Loucy (cell line): ENCODE results near the gene TRNP1.

ENCODE experiments used
- H2AFZ ChIP-seq: fragments of 200-600 bp; sonication (generic); 2 replicates; pipeline ENCODE4 v1.6.0; 2016; ENCODE audit warnings: antibody characterized with exemption, mild to moderate bottlenecking, low read length, moderate library complexity
- H3F3A ChIP-seq: fragments of 200-600 bp; 2 replicates; pipeline ENCODE4 v1.6.0; 2016; ENCODE audit warnings: antibody characterized with exemption, low read depth, mild to moderate bottlenecking
- H3K27me3 ChIP-seq: fragments of 200-600 bp; sonication (generic); 2 replicates; pipeline ENCODE4 v1.6.1; 2014; ENCODE audit warnings: low read length, mild to moderate bottlenecking; ENCODE audit not compliant: insufficient read depth, poor library complexity, severe bottlenecking
- H3K36me3 ChIP-seq: fragments of 200-600 bp; sonication (generic); 2 replicates; pipeline ENCODE4 v1.6.1; 2016; ENCODE audit warnings: low read length; ENCODE audit not compliant: insufficient read depth
- H3K4me1 ChIP-seq: fragments of 200-600 bp; sonication (generic); 2 replicates; pipeline ENCODE4 v1.5.1; 2014; ENCODE audit warnings: low read length, mild to moderate bottlenecking; ENCODE audit not compliant: insufficient read depth, poor library complexity, severe bottlenecking
- H3K4me2 ChIP-seq: fragments of 200-600 bp; sonication (generic); 2 replicates; pipeline ENCODE4 v1.6.0; 2014; ENCODE audit warnings: antibody characterized with exemption, low read length, low read depth, mild to moderate bottlenecking; ENCODE audit not compliant: poor library complexity, severe bottlenecking
- H3K4me3 ChIP-seq: fragments of 200-600 bp; sonication (generic); 2 replicates; pipeline ENCODE4 v1.5.1; 2014; ENCODE audit warnings: low read length, mild to moderate bottlenecking, mixed read lengths; ENCODE audit not compliant: poor library complexity, severe bottlenecking
- H3K79me2 ChIP-seq: fragments of 200-600 bp; sonication (generic); 2 replicates; pipeline ENCODE4 v1.6.1; 2014; ENCODE audit warnings: low read length; ENCODE audit not compliant: insufficient read depth
- H3K9ac ChIP-seq: fragments of 200-600 bp; sonication (generic); 2 replicates; pipeline ENCODE4 v1.6.0; 2014; ENCODE audit warnings: mild to moderate bottlenecking, low read depth, low read length, moderate library complexity; ENCODE audit not compliant: poor library complexity, severe bottlenecking
- H3K9me2 ChIP-seq: fragments of 200-600 bp; sonication (generic); replicated peaks from 2 replicates; pipeline ENCODE4 v1.6.1; 2016; ENCODE audit warnings: low read depth, low read length, mixed read lengths
- H3K9me3 ChIP-seq: fragments of 200-600 bp; sonication (generic); 2 replicates; pipeline ENCODE4 v1.6.1; 2014; ENCODE audit warnings: mild to moderate bottlenecking, antibody characterized with exemption, low read length, low read depth; ENCODE audit not compliant: insufficient read depth
- H4K20me1 ChIP-seq: fragments of 200-600 bp; sonication (generic); 2 replicates; pipeline ENCODE4 v1.6.0; 2014; ENCODE audit warnings: antibody characterized with exemption, low read length, mild to moderate bottlenecking; ENCODE audit not compliant: insufficient read depth, poor library complexity, severe bottlenecking
- EZH2phosphoT487 ChIP-seq: fragments of 200-600 bp; IDR thresholded peaks from 2 replicates; pipeline ENCODE4 v1.6.1; 2018; ENCODE audit warnings: antibody characterized with exemption, mild to moderate bottlenecking, moderate library complexity, borderline replicate concordance
- TF ChIP-seq, protein P1 (sequence below): fragments of 200-600 bp; sonication (generic); conservative IDR thresholded peaks from 2 replicates; pipeline ENCODE4 v1.5.1; 2014; ENCODE audit warnings: mild to moderate bottlenecking, antibody characterized with exemption, low read length

TRNP1 gene

DNA sequence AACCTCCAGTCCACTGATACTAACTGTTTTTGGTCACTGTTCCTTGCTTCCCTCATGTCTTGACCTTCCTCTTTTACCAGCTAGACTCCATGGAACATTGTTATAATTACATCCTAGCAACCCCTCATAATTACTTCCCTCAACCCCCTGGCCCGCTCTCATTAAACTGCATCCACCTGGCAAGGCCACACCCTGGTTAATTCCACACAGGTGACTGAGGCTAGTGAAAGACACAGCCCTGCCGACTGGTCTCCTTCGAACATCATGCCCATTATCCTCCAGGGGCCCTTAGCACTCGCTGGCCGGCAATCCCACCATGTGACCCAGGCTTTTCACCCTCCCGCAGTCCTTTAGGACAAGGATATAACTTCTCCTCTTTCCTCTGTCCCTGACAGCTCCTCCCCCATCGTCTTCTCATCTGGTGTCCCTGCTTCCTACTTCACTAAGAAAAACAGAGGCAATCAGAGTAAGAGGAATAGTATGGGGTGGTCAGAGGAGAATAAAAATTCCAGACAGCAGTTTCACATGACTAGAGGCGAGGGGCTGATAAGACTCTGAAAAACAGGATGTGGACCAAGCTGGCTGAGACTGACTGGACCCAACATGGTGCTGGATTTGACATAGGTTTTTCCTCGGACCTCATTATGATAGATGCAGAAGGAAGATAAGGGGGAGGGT lies 28.0 kb downstream of the TRNP1 start:
- H3K4me3 ChIP-seq = no peak overlapping the region
- no peaks in the 10 kb centered on the region for H3K27me3 ChIP-seq
- no peaks in the 10 kb centered on the region for H3K9me2 ChIP-seq
- no peak overlapping the region for H3K9ac ChIP-seq
- H4K20me1 ChIP-seq = no peaks in the 10 kb centered on the region
- H3K4me2 ChIP-seq = no peak overlapping the region
- H3K36me3 ChIP-seq = no peaks in the 10 kb centered on the region
- TF ChIP-seq, protein P1, sequence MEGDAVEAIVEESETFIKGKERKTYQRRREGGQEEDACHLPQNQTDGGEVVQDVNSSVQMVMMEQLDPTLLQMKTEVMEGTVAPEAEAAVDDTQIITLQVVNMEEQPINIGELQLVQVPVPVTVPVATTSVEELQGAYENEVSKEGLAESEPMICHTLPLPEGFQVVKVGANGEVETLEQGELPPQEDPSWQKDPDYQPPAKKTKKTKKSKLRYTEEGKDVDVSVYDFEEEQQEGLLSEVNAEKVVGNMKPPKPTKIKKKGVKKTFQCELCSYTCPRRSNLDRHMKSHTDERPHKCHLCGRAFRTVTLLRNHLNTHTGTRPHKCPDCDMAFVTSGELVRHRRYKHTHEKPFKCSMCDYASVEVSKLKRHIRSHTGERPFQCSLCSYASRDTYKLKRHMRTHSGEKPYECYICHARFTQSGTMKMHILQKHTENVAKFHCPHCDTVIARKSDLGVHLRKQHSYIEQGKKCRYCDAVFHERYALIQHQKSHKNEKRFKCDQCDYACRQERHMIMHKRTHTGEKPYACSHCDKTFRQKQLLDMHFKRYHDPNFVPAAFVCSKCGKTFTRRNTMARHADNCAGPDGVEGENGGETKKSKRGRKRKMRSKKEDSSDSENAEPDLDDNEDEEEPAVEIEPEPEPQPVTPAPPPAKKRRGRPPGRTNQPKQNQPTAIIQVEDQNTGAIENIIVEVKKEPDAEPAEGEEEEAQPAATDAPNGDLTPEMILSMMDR = no peak
- no peak for TF ChIP-seq EZH2phosphoT487
- H3K79me2 ChIP-seq = no peaks in the 10 kb centered on the region
- no peaks in the 10 kb centered on the region for H3K9me3 ChIP-seq
- no peak overlapping the region for H2AFZ ChIP-seq
- no peaks in the 10 kb centered on the region for H3F3A ChIP-seq
- H3K4me1 ChIP-seq = no peaks in the 10 kb centered on the region

DNA sequence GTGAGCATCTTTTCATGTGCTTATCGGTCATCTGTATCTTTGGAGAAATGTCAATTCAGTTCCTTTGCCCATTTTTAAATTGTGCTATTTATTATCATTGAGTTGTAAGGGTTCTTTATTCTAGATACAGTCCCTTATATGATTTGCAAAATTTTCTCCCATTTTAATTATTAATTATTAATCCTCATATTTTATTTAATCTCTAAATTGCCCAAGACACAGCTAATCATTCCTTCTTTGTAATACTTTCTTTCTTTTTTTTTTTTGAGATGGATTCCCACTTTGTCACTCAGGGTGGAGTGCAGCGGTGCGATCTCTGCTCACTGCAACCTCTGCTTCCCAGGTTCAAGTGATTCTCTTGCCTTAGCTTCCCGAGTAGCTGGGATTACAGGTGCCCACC lies 32.2 kb downstream of the TRNP1 start:
- no peaks in the 10 kb centered on the region for H3K27me3 ChIP-seq

DNA sequence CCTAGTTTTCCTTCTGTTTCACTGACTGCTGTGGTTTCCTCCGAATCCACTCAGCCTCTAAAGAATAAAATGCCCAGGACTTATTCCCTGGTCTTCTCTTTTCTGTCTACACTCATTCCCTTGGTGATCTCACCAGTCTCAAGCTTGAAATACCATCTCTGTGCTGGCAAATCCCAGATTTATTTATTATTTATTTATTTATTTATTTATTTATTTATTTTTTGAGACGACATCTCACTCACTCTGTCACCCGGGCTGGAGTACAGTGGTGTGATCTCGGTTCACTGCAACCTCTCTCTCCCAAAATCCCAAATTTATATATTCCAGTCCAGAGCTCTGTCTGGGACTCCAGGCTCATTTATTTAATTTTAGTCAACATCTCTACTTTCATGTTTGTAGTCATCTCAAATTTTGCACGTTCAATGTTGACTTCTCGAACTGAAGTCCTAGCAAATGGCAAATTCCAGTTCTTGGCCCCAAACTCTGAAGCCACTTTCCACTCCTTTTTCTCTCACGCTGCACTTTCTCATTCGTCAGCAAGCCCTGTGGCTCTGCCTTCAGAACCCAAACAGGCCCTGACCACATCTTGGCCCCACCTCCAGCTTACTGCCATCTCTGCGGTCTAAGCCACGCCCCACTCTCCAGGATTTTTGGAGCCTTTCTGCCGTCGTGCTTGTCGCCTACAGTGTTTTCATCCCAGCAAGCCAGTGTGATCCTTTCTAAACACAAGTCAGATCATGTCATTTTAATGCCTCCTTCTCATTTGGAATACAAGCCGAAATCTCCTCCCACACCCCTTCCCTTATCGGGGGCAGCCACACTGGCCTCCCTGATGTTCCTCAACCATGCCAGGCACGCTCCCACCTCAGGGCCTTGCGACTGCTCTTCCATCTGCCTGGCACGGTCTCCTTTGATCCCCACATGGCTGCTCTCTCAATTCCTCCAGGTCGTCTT lies 33.4 kb downstream of the TRNP1 start:
- H3F3A ChIP-seq = no peaks in the 10 kb centered on the region
- no peaks in the 10 kb centered on the region for H3K9me3 ChIP-seq
- no peaks in the 10 kb centered on the region for H3K4me1 ChIP-seq
- TF ChIP-seq EZH2phosphoT487 = no peak
- TF ChIP-seq, protein P1 = no peak
- no peaks in the 10 kb centered on the region for H3K27me3 ChIP-seq
- H3K4me2 ChIP-seq = no peak overlapping the region
- H3K4me3 ChIP-seq = no peak overlapping the region
- no peaks in the 10 kb centered on the region for H3K36me3 ChIP-seq
- H3K9me2 ChIP-seq = no peaks in the 10 kb centered on the region
- no peaks in the 10 kb centered on the region for H4K20me1 ChIP-seq
- H2AFZ ChIP-seq = no peak overlapping the region
- H3K79me2 ChIP-seq = no peaks in the 10 kb centered on the region
- H3K9ac ChIP-seq = no peak overlapping the region

More for the DNA sequence above, 32.2 kb downstream of the TRNP1 start:
- H3K9me2 ChIP-seq = no peaks in the 10 kb centered on the region
- no peaks in the 10 kb centered on the region for H3K36me3 ChIP-seq
- no peak overlapping the region for H3K9ac ChIP-seq
- no peak overlapping the region for H3K4me2 ChIP-seq
- TF ChIP-seq, protein P1 = no peak
- TF ChIP-seq EZH2phosphoT487 = no peak
- no peaks in the 10 kb centered on the region for H3K4me1 ChIP-seq
- H2AFZ ChIP-seq = no peak overlapping the region
- H3K9me3 ChIP-seq = no peaks in the 10 kb centered on the region
- H3K79me2 ChIP-seq = no peaks in the 10 kb centered on the region
- no peak overlapping the region for H3K4me3 ChIP-seq
- H3F3A ChIP-seq = no peaks in the 10 kb centered on the region
- no peaks in the 10 kb centered on the region for H4K20me1 ChIP-seq
